GM23338 (cell line): ENCODE results near the gene SLFN12. TPM values are rescaled to one million over a fixed set of nuclear protein-coding genes. Genes with fewer than 3 reads are reported as not detected.

Experiments used
- ATAC-seq: fragments of 200-7000 bp; cut with Tn5 transposase; 3 replicates; pipeline ENCODE4 v1.9.1; 2020
- DNase-seq: peaks from one replicate; pipeline ENCODE4 v3.0.0-alpha.2; 2015; ENCODE audit warnings: low spot score
- H2AFZ ChIP-seq: fragments of 200-600 bp; sonication (generic); 2 replicates; pipeline ENCODE4 v1.8.0; 2016; ENCODE audit warnings: antibody characterized with exemption, mild to moderate bottlenecking, moderate library complexity
- H3F3A ChIP-seq: fragments of 200-600 bp; sonication (generic); replicated peaks from 2 replicates; pipeline ENCODE4 v1.8.0; 2017; ENCODE audit warnings: antibody characterized with exemption, mixed run types, low read depth
- H3K27ac ChIP-seq: fragments of 200-600 bp; sonication (generic); 2 replicates; pipeline ENCODE4 v1.6.1; 2016; ENCODE audit warnings: low read depth
- H3K27me3 ChIP-seq: fragments of 200-600 bp; sonication (generic); 2 replicates; pipeline ENCODE4 v1.8.0; 2016; ENCODE audit warnings: mild to moderate bottlenecking, mixed run types, moderate library complexity; ENCODE audit not compliant: insufficient read depth
- H3K36me3 ChIP-seq: fragments of 200-600 bp; sonication (generic); 2 replicates; pipeline ENCODE4 v1.8.0; 2016; ENCODE audit warnings: mild to moderate bottlenecking; ENCODE audit not compliant: insufficient read depth
- H3K4me1 ChIP-seq: fragments of 200-600 bp; sonication (generic); 2 replicates; pipeline ENCODE4 v1.8.0; 2016; ENCODE audit warnings: mild to moderate bottlenecking, moderate library complexity; ENCODE audit not compliant: insufficient read depth
- H3K4me2 ChIP-seq: fragments of 200-600 bp; sonication (generic); 2 replicates; pipeline ENCODE4 v1.7.1; 2017; ENCODE audit warnings: mixed run types
- H3K4me3 ChIP-seq: fragments of 200-600 bp; sonication (generic); 2 replicates; pipeline ENCODE4 v1.6.1; 2016; ENCODE audit warnings: mixed run types
- H3K79me2 ChIP-seq: fragments of 200-600 bp; sonication (generic); replicated peaks from 2 replicates; pipeline ENCODE4 v1.8.0; 2017; ENCODE audit warnings: mild to moderate bottlenecking; ENCODE audit not compliant: insufficient read depth
- H3K9me2 ChIP-seq: fragments of 200-600 bp; sonication (generic); 2 replicates; pipeline ENCODE4 v1.8.0; 2017; ENCODE audit not compliant: insufficient read depth
- H4K20me1 ChIP-seq: fragments of 200-600 bp; sonication (generic); replicated peaks from 2 replicates; pipeline ENCODE4 v1.8.0; 2017; ENCODE audit warnings: mild to moderate bottlenecking; ENCODE audit not compliant: insufficient read depth
- H3K27ac Mint-ChIP-seq: 2 replicates; pipeline ENCODE4 v1.8.0; 2020; ENCODE audit warnings: inconsistent platforms, mild to moderate bottlenecking, moderate library complexity, mixed read lengths
- H3K27me3 Mint-ChIP-seq: 3 replicates; pipeline ENCODE4 v1.8.0; 2022; ENCODE audit warnings: low read depth, mild to moderate bottlenecking, moderate library complexity, mixed read lengths, inconsistent platforms; ENCODE audit not compliant: insufficient read depth, poor library complexity
- H3K36me3 Mint-ChIP-seq: 3 replicates; pipeline ENCODE4 v1.8.0; 2021; ENCODE audit warnings: low read depth, mild to moderate bottlenecking, inconsistent platforms, moderate library complexity, mixed read lengths
- H3K4me1 Mint-ChIP-seq: 3 replicates; pipeline ENCODE4 v1.8.0; 2020; ENCODE audit warnings: mild to moderate bottlenecking, inconsistent platforms, mixed read lengths
- H3K4me3 Mint-ChIP-seq: 3 replicates; pipeline ENCODE4 v1.8.0; 2021; ENCODE audit warnings: moderate library complexity, mild to moderate bottlenecking, inconsistent platforms, mixed read lengths
- H3K9me3 Mint-ChIP-seq: 3 replicates; pipeline ENCODE4 v1.8.0; 2020; ENCODE audit warnings: moderate library complexity, mild to moderate bottlenecking, inconsistent platforms, mixed read lengths
- CREB1 ChIP-seq: fragments of 250-450 bp; sonication (Bioruptor Pico); IDR thresholded peaks from 2 replicates; pipeline ENCODE4 v1.5.0; 2020; ENCODE audit warnings: low read depth, mild to moderate bottlenecking, moderate library complexity
- ETS1 ChIP-seq: IDR thresholded peaks from 2 replicates; pipeline ENCODE4 v1.6.1; 2016; ENCODE audit warnings: antibody characterized with exemption
- EZH2phosphoT487 ChIP-seq: fragments of 200-600 bp; sonication (generic); IDR thresholded peaks from one replicate; pipeline ENCODE4 v1.8.1; 2018; ENCODE audit warnings: antibody characterized with exemption; ENCODE audit not compliant: unreplicated experiment
- JUNB ChIP-seq: IDR thresholded peaks from one replicate; pipeline ENCODE4 v1.6.1; 2016; ENCODE audit warnings: antibody characterized with exemption; ENCODE audit not compliant: unreplicated experiment
- NANOG ChIP-seq: IDR thresholded peaks from 2 replicates; pipeline ENCODE4 v1.6.1; 2016; ENCODE audit warnings: antibody characterized with exemption, borderline replicate concordance
- POLR2AphosphoS5 ChIP-seq: IDR thresholded peaks from 2 replicates; pipeline ENCODE4 v1.6.1; 2016; ENCODE audit warnings: antibody characterized with exemption, low read depth
- REST ChIP-seq: IDR thresholded peaks from one replicate; pipeline ENCODE4 v1.6.1; 2018; ENCODE audit warnings: antibody characterized with exemption; ENCODE audit not compliant: unreplicated experiment
- STAT1 ChIP-seq: IDR thresholded peaks from one replicate; pipeline ENCODE4 v1.6.1; 2016; ENCODE audit warnings: antibody characterized with exemption; ENCODE audit not compliant: unreplicated experiment
- ZNF114 ChIP-seq: fragments of 250-450 bp; sonication (Bioruptor Pico); IDR thresholded peaks from 2 replicates; pipeline ENCODE4 v1.5.0; 2020; ENCODE audit warnings: mild to moderate bottlenecking, moderate library complexity
- ZNF331 ChIP-seq: fragments of 250-450 bp; sonication (Bioruptor Pico); IDR thresholded peaks from 2 replicates; pipeline ENCODE4 v1.5.0; 2020; ENCODE audit warnings: low read depth, mild to moderate bottlenecking, moderate library complexity
- polyA plus RNA-seq: library from polyadenylated mRNA; unstranded; fragments of >200 nt; fragmentation: Nextera tagmentation; extraction: Ambion mirVana; gene quantifications from 2 replicates; pipeline ENCODE4 v1.2.1, GENCODE V29; 2016
- total RNA-seq: library from RNA; depleted of rRNA; stranded (reverse); fragments of >200 nt; shearing (Covaris generic); gene quantifications from 2 replicates; pipeline ENCODE4 v1.2.3, GENCODE V29; 2014

SLFN12 gene
- total and polyA plus RNA-seq, 2 experiments from 2014 or later, result 3.5 to 9.2 TPM

- TF ChIP-seq REST, result no peak
- no peak for TF ChIP-seq STAT1
These were observed 55.2 kb downstream of the SLFN12 start (continued) for GRCh38 chr17:35377068-35377467.

- no peak overlapping the region for H3K27ac ChIP-seq
- peaks cover 90% of the 10 kb centered on the region for H3K27me3 ChIP-seq
- H3K36me3 ChIP-seq, result no peaks in the 10 kb centered on the region
- H4K20me1 ChIP-seq, result peaks cover 3% of the 10 kb centered on the region; the same call in 1 of the 2 replicates
- DNase-seq (no peak), ATAC-seq (no peak)
- no peak for TF ChIP-seq JUNB
- no peaks in the 10 kb centered on the region for H3K79me2 ChIP-seq
- Mint-ChIP-seq H3K4me1 (0 out of 3 replicates have a peak, but pooled peaks cover 5% of the 10 kb centered on the region), H3K9me3 (peaks cover 2% of the 10 kb centered on the region; the same call in 2 of the 3 replicates), H3K27me3 (peaks cover 52% of the 10 kb centered on the region), H3K27ac (no peak overlapping the region), H3K4me3 (no peak overlapping the region), H3K36me3 (no peaks in the 10 kb centered on the region)
- H3F3A ChIP-seq, result peaks cover 3% of the 10 kb centered on the region; the same call in 1 of the 2 replicates
- H3K4me1 ChIP-seq, result peaks cover 18% of the 10 kb centered on the region
- no peak overlapping the region for H3K4me3 ChIP-seq
- no peak overlapping the region for H2AFZ ChIP-seq
- no peaks in the 10 kb centered on the region for H3K9me2 ChIP-seq
- no peak overlapping the region for H3K4me2 ChIP-seq
These were observed 56.1 kb downstream of the SLFN12 start for GRCh38 chr17:35376245-35376644.

- H3K9me2 ChIP-seq, result no peaks in the 10 kb centered on the region
- H3K27me3 ChIP-seq, result peaks cover 96% of the 10 kb centered on the region
- peaks cover 59% of the 10 kb centered on the region for H3K27me3 Mint-ChIP-seq
- no peak overlapping the region for H3K27ac Mint-ChIP-seq
- peak overlapping the region; percentile 23; the same call in 2 of the 3 replicates for H3K4me3 Mint-ChIP-seq
- no peaks in the 10 kb centered on the region; the same call in 2 of the 3 replicates for H3K36me3 Mint-ChIP-seq
- H3K4me1 Mint-ChIP-seq, result 0 out of 3 replicates have a peak, but pooled peaks cover 5% of the 10 kb centered on the region
- ATAC-seq (no peak), DNase-seq (no peak)
- H3K4me3 ChIP-seq, result peak overlapping the region; percentile 59
- H4K20me1 ChIP-seq, result peaks cover 3% of the 10 kb centered on the region; the same call in 1 of the 2 replicates
- no peak overlapping the region for H3K27ac ChIP-seq
- peaks cover 5% of the 10 kb centered on the region; the same call in 1 of the 3 replicates for H3K9me3 Mint-ChIP-seq
- H3K79me2 ChIP-seq, result no peaks in the 10 kb centered on the region
- H3F3A ChIP-seq, result peaks cover 3% of the 10 kb centered on the region; the same call in 1 of the 2 replicates
- H3K36me3 ChIP-seq, result no peaks in the 10 kb centered on the region
- H3K4me2 ChIP-seq, result peak overlapping the region; percentile 84
- H2AFZ ChIP-seq, result no peak overlapping the region
- peaks cover 18% of the 10 kb centered on the region for H3K4me1 ChIP-seq
- TF ChIP-seq POLR2AphosphoS5 (no peak), CREB1 (CRISPR knock-in tag) (no peak), EZH2phosphoT487 (no peak), NANOG (no peak), ZNF331 (CRISPR knock-in tag) (no peak), ZNF114 (CRISPR knock-in tag) (no peak), JUNB (no peak), STAT1 (no peak), ETS1 (no peak)
These were observed 57.4 kb downstream of the SLFN12 start for GRCh38 chr17:35374766-35375344.
